HK-2 (cell line): ENCODE results near the gene CCDC33.
A peak's percentile ranks its signal among the peaks of the same experiment; 100 is the strongest.

Experiments used
- DNase-seq: peaks from one replicate; pipeline ENCODE4 v3.0.0-alpha.2; 2018; ENCODE audit not compliant: unreplicated experiment

Gene CCDC33

DNA sequence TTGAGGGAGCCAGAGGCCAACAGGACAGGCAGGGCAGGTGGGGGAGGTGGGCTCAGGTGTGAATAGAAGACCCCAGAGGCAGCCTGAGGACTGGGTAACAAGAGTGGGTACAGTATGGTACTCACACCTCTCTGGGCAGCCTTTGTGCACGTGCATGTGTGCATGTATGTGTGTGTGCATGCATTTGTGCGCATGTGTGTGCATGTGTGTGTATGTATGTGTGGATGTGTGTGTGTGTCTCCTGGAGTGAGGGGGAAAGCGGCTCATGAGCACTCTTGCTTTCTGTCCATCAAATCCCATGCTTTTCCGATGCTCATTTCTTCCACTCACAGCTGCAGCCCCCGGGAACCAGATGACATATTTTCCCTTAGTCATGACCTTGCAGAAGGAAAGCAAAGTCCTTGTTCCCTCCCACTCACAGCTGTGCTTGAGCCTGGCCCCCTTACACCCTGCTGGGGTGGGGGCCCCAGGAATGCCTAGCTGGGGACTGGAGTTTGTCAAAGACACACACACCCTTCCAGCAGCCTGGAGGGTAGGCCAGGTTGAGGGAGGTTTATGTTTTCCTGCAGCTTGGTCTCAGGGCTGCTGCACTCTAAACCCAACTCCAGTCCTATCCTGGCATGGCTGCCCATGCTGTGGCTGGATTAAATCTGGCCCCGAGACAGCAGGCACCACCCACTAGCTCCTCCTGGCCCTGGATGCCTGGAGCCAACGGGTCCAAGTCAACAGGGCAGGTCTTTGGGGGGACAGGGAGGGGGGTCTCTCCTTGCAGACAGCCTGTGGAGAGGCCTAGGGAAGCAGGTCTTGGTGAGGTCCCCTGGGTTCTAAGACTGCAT is 22.5 kb downstream of the CCDC33 start:
- no peak for DNase-seq

DNA sequence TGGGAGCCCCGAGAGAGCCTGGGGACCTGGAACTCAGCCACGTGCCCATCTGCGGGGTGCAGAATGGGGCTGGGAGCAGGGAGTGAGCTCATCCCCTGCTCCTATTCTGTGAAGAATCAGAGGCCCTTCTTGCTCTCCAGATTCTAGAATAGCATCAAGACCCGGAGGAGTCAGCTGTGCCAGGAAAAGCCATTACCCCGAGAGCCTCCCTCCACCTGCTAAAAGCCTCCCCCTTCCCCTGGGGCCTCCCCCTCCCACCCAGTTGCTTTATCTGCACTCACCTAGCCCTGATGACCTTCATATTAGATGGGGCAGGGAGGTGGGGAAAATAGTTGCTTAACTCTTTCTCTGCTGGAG is 23.1 kb downstream of the CCDC33 start:
- no peak for DNase-seq

DNA sequence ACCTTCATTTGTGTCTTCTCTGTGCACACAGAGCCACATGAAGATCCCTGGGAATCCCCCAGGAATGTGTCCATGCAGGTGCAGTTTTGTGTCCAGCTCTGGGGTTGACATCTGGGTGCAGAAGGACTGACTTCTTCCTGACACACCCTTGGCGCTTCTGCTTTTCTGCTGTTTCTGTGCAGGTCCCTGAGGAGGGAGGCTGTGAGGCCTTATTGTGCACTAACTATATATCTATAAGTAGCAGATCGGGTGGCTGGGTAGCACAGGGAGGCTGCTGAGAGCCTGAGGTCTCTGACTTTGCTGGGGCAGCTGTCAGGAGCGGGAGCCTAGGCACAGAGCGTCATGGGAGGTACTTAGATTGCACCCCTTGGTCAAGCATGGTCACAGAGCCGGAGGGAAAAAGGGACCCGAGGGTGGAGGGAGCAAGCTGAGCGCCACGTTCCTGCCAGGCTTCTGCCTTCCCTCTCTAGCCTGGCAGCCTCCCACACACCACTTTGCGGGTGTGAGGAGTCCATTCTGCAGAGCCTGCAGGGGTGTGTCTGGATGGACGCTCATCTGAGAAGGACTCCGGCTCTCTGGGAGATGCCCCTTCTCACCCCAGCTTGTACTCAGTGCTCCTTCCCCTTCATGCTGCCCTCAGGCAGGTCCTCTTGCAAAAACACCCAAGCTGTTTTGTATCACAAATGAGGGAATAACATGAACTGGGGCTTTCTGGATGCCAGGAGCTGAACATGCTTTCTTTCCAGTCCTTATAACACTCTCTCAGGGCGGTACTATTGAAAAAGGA is 23.9 kb downstream of the CCDC33 start:
- no peak for DNase-seq

DNA sequence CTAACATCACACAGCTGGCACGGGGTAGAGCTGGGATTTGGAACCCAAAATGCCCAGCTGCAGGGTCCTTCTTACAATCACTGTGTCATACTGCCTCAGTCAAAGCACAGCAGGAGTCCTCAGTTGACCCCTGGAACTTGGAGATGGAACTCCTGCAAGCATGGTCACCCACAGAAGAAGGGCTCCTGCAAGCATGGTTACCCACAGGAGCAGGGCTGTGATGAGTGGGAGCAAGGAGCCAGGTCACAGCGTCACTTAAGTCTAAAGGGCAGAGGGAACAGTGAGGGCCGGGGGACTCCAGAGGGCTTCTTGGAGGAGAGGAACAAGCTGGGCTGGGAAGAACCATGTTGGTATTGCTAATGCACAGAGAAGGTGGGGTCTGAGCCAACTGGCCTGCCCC is 24.9 kb downstream of the CCDC33 start:
- no peak for DNase-seq

DNA sequence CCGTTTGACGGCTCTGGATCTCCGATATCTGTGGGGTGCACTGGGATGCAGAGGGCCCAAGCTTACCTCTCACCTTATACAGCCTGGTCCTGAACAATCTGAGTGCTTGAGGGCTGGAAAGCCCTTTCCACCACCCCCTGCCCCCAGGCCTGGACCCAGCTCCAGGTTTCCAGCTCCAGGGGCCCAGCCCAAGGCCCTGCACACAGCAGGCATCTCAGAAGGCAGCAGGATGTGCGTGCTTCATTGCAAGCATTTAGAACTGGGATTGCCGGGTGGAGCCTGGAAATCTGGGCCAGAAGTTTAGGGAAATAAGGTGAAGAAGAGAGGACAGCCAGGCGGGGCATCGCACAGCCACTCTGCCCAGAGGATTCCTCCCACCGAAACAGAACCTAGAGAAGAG is 25.6 kb downstream of the CCDC33 start:
- no peak for DNase-seq

DNA sequence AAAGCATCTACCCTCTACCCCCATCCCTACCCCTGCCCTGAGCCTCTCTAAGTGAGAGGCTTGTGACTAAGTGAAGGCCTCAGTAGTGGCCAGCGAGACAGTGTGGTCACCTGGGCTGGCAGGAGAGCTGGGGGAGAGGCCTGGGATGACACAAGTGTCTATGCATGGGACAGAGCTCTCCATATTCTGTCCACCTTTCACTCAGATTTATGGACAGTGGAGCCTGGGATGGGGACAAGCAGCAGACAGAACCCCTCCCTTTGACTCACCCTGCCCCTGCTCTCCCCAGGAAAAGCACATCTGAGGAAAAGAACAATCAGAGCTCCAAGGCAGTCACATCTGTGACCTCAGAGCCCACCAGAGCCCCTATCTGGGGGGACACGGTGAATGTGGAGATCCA is 26.0 kb downstream of the CCDC33 start:
- DNase-seq = no peak

DNA sequence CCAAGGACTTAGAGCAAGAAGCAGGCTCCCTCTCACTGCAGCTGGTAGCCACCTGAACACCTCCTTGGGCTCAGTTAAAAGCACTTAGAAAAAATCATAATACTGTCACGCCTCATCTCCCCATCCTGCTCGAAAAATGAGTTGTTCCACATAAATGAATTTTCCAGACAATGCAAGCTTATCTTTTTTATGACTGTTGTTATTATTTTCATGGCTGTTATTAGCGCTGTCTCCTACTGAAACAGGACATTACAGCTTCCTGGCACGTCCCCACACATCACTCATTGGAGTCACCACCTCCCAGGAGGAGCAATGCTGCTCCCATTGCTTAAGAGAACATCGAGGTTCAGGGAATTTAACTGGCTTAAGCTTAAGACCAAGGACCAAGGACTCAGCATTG is 26.5 kb downstream of the CCDC33 start:
- DNase-seq = no peak

DNA sequence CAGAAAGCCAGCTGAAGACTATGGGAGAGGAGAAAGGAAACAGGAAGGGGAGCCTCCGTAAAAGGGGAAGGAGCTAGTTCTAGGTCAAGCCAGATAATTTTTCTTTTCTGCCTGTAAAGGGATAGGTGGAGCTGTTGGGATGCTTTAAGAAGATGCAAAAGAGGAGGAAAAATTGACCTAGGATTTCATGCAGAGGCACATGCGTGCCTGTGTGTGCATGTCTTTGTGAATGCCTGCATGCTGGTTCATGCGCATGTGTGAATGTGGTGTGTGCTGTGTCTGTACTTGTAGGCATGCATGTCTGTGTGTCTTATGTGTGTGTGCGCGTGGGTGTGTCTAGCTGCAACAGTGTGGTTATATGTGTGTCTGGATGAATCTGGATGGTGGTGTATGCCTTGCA is 27.3 kb downstream of the CCDC33 start:
- DNase-seq = no peak

DNA sequence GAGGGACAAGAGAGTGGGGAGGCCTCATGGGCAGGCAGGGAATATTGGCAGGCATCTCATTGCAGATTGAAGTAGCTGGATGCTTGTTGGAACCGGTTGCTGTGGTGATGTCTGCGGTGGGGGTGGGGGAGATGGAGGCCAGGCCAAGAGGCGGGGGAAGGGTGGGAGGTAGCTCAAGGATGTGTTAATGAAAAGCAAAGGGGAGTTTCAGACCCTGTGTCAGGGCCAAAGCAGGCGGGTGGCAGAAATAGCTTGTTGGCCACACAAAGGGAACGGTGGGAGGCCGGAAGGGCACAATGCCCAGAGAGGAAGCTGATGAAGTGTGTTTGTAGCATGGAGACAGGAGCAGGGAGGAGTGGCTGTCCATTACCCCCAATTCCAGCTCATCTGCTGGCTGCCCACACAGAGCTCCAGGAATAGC is 28.0 kb downstream of the CCDC33 start:
- DNase-seq = no peak

DNA sequence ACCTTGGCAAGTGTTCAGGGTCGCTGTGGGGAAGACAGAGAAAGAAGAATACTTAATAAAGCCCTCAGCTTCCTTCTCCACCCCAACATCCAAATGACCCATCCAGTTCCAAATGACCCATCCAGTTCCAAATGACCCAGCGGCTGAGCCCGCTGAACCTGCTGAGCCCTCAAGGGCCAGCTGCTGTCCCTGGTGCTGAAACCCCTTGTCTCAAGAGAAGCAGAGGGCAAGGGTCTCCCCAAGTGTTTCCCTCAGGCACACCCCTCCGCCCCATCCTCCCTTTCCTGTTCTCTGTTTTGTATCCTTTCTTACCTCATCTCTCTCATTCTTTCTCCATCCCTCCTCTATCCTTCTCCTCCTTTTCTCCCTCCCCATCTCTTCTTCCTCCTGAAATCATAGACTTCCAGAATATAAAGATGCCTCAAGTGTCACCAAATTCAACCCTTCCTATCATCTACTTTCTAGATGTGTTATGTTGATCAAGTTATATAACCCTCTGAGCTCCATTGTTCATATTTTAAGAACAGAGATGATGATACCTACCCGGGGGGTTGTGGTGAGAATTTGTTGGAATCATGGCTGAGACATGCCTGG is 29.0 kb downstream of the CCDC33 start:
- DNase-seq = no peak

DNA sequence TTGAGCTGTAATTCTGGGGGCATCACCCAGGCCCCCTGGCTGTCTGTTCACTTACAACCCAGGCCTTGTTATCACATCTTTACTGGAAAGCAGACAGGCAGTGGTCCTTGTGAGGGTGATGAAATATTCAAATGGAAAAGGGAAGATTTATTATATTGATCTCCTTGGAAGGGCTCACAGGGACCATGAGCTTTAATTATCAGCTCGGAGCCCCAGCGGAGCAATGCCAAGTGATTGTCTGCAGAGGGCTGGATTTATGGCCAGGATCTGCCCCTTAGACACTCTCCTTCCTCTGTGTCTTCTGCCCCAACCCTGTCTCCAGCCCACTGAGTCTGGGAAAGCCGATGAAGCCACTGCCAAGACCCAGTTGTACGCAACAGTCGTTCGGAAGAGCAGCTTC is 31.9 kb downstream of the CCDC33 start:
- no peak for DNase-seq

DNA sequence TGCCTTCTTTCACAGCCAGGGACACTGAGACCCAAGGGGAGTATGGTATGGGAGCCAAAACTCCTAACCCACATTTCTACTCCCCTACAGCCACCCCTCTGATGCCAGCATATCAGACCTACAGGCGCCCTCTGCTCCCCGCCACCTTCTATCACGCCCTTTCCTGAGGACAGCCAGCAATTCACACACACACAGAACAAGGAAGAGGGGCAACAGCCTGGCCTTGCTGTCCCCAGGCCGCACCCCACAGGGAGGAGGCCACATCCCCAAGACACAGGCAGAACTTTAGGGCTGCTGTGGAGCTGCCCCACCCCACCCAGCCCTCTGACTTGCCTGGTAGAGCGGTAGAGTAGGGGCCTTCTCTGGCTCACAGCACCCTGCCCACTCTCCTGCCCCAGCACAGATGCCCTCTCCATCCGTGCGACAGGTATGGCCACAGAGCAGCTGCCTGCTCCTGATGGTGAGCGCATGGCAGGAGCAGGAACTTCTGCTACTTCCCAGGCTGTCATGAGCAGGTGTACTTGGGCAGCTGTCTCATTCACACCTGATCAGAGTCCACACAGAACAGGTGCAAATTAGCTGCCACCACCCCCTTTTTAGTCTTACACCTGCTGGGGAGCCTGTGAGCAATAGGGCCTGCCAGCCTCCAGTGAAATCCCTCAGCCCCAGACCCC is 33.4 kb downstream of the CCDC33 start:
- no peak for DNase-seq

DNA sequence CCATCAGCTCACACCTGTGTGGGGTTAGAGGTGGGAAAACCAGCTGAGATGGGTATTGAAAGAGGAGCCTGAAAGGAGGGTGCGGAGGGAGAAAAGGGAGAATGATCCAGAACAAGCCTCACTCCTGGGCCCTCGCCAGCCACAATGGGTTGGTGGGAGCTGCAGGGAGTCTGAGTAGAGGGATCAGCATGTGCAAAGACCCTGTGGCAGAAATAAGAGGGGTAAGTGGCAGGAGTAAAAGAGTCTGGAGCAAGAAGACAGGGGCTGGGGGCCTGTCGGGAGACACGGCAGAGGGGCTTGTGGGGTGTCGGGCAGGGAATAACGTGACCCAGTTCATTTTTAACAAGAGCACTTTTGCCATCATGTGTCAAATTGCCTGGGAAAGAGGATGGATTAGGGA is 34.0 kb downstream of the CCDC33 start:
- no peak for DNase-seq

DNA sequence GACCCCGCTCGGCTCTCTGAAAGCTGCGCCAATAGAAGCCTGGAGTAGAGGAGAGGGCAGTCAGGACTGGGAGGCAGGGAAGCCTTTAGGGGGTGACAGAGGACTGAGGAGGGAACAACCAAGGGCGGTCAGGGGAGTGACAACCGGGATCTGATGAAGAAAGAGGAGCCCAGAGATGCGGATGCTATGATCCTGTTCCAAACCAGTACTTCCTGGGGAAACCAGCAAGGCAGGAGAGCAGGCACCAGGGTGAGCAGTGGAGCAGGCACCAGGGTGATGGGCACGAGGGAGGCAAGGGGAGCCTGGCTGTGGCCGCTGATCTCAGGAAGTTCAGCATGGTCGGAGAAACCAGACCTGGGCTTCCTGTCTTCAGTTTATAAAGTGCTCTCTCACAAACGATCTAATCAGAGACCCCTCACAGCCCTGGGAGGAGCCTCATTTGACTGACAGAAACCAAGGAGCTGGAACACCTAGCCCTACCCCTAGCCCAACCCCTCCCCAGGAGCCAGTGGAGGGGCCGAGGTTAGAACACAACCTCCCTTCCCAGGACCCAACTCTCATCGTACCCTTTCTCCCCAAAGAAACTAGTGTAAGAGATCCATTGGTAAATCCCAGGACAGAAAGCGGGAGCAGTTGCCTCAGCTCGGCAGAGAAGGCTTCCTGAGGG is 34.9 kb downstream of the CCDC33 start:
- DNase-seq = no peak

DNA sequence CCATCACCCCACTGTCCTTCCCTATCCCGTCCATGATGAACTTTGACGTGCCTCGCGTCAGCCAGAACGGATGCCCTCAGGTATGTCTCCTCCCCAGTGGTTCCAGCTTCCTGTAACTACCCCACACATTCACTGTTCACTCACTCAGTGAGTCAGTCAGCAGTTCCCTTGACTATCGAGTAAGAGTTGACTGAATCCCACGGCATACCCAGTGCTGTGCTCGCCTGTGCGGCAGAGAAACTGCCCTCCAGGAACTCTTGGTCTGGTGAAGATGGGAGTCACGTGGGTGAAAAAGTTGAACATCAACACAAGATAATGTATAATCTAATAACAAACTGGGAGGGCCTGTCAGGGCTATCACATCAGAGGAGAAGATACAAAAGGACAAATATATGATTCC is 36.7 kb downstream of the CCDC33 start:
- peak; percentile 53 for DNase-seq

DNA sequence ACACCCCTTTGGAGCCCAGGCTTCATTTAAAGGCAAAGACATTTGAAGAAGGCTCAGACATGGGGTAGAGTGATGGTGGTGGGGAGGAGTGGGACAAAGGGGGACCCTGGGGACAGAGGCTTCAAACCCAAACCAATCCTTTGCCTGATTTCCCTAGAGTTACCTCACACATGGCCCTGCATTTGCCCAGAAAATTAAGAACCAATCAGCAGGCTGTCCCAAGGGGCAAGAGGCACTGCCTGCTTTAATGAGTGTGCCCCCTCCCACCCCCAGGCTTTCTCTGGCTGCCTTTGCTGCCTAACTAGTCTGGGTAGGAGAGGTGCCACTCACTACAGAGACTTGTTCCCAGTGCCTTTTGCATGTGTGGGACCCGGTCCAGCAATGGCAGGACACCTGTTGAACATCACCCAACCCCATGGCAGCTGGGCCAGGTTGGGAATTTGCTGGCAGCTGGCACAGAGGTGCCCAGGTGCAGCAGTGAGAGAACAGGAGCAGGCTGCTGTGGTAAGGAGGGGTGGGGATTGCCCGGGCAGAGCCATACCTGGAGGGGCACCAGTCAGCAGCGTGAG is 38.4 kb downstream of the CCDC33 start:
- no peak for DNase-seq

DNA sequence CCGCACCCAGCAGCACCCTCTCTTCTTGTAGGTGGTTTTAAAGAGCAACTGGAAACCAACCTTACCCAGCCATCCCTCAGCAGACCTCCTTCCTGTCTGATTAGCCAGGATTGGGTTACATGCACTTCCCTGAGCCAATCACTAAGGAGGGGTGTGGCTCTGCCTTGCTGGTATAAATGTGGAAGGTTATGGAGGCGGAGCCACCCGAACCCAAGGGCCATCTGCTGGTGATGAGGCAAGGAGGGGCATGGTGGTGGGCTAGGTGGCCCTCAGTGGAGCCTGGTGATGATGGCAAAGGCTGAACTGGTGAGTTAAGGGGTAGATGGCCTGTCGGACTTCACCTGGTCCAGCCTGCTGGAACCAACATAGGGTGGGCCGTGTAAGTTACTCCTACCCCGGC is 39.8 kb downstream of the CCDC33 start:
- no peak for DNase-seq

DNA sequence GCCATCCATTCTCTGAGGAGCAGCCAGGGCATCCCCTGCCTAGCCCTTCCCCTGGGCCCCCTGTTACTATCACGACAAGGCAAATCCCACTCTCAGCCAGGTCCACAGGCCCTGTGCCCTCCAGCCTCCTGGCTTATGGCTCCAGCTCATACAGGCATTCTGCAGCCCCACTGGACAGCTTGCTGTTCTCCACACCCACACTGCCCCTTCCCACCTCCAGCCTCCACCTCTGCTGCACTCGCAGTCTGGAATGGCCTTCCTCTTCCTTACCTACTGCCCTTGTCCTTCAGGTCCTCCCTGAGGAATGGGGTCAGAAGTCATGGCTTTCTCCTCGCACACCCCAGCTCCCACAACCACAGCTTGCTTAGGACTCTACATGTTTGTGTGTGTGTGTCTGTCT is 40.4 kb downstream of the CCDC33 start:
- no peak for DNase-seq

DNA sequence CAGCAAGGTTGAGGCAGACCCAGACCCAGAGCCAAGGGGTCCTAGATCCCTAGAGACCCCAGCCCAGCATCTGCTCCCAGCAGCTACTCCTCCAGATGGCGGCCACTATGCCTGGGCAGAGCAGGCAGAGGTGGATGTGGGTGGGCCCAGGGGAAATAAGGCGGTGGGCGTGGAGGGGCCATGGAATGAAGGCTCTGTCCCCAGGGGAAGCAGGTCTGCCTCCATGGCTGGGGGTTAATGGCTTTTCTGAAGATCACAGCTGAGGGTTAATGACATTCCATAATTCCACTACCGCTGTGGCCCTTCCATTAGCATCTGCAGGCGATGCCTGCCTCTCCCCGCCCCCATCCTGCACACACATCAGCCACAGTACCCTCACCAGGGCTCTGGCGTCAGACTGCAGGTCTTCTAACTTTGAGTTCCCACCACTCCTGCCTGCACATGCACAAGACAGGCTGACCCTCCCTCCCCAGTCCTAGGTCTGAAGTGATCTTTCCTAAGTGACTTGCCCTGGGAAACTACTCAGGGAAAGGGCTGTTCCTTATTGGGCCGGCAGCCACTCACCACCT is 41.2 kb downstream of the CCDC33 start:
- DNase-seq = no peak

DNA sequence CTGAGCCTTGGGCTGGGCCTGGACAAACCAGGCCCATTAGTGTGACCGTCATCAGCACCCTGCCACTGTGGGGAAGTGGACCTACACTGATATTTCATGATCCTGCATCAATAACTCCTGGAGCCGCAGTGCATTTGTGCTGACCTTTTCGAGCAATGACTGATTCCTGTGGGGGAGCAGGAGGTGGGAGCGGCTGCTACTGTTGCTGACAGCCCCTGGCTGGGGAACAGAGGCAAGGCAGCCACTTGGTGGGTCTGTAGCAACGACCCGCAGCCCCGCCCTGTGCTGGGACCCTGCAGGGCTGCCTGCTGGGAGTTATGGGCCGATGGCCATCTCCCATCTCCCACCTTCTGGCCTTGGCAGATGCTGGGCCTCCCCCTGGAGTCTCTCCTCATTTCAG is 42.1 kb downstream of the CCDC33 start:
- no peak for DNase-seq
